ENCODE measurements around the gene PALM. TPM values are rescaled to one million over a fixed set of nuclear protein-coding genes. Genes with fewer than 3 reads are reported as not detected.
"Not testable (repeated sequence)": the region's sequence is repeated elsewhere in the genome, so short reads cannot be mapped to it uniquely, and the experiment has no call there.

The PALM gene
- total RNA-seq, 2 experiments from 2014 or later: 0.84 to 1.0 TPM

DNA sequence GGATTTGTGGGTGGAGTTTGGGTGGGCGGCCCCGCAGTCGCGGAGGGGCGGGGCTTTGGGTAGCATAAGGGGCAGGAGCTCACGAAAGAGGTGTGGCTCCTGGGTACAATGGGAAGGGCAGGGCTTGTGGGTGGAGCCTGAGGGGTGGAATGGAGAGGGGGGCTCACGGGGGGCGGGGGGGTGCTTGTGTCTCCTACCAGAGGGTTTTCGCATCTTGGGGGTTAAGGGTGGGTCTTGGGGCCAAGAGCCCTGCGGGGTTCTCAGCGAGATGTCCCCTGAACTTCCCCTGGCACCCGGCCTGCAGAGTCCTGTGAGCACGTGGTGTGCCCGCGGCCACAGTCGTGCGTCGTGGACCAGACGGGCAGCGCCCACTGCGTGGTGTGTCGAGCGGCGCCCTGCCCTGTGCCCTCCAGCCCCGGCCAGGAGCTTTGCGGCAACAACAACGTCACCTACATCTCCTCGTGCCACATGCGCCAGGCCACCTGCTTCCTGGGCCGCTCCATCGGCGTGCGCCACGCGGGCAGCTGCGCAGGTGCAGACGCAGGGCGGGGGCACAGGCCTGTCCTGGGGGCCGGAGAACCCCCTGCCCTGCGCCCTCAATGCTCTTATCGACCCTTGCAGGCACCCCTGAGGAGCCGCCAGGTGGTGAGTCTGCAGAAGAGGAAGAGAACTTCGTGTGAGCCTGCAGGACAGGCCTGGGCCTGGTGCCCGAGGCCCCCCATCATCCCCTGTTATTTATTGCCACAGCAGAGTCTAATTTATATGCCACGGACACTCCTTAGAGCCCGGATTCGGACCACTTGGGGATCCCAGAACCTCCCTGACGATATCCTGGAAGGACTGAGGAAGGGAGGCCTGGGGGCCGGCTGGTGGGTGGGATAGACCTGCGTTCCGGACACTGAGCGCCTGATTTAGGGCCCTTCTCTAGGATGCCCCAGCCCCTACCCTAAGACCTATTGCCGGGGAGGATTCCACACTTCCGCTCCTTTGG is 27.4 kb upstream of the PALM start:
- peak overlapping the region; percentile 94 for H3K4me3 Mint-ChIP-seq
- intact Hi-C loops (cut with micrococcal nuclease): loop anchor here (2.0 kb wide), 1 partner anchor 227 kb away; no protein-coding TSS in a partner anchor
- H3K36me3 Mint-ChIP-seq (ENCODE audit: low read depth): no peaks in the 10 kb centered on the region
- peaks cover 7% of the 10 kb centered on the region for H3K4me1 Mint-ChIP-seq (ENCODE audit: low read depth)
- no peaks in the 10 kb centered on the region for H3K27me3 Mint-ChIP-seq (ENCODE audit: low read depth)
- H3K27ac Mint-ChIP-seq: no peak overlapping the region
- no peaks in the 10 kb centered on the region for H3K9me3 Mint-ChIP-seq
- peak; percentile 94 for DNase-seq
- CTCF ChIA-PET: interaction anchor here (0.6 to 0.7 kb wide), 2 partner anchors 27 to 792 kb away, joined by 3 to 6 read pairs; no protein-coding TSS in a partner anchor

DNA sequence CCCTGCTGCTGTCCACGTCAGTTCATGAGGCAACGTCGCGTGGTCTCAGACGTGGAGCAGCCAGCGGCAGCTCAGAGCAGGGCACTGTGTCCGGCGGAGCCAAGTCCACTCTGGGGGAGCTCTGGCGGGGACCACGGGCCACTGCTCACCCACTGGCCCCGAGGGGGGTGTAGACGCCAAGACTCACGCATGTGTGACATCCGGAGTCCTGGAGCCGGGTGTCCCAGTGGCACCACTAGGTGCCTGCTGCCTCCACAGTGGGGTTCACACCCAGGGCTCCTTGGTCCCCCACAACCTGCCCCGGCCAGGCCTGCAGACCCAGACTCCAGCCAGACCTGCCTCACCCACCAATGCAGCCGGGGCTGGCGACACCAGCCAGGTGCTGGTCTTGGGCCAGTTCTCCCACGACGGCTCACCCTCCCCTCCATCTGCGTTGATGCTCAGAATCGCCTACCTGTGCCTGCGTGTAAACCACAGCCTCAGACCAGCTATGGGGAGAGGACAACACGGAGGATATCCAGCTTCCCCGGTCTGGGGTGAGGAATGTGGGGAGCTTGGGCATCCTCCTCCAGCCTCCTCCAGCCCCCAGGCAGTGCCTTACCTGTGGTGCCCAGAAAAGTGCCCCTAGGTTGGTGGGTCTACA is 25.9 kb upstream of the PALM start:
- H3K36me3 Mint-ChIP-seq (ENCODE audit: low read depth): no peaks in the 10 kb centered on the region
- no peak for DNase-seq
- CTCF ChIA-PET: interaction anchor here (2.1 kb wide), 1 partner anchor 54 kb away, joined by 4 read pairs; no protein-coding TSS in a partner anchor
- no peaks in the 10 kb centered on the region for H3K27me3 Mint-ChIP-seq (ENCODE audit: low read depth)
- no peaks in the 10 kb centered on the region for H3K9me3 Mint-ChIP-seq
- peaks cover 4% of the 10 kb centered on the region for H3K4me1 Mint-ChIP-seq (ENCODE audit: low read depth)
- intact Hi-C loops (cut with micrococcal nuclease): no loop called here
- no peak overlapping the region for H3K27ac Mint-ChIP-seq
- no peak overlapping the region for H3K4me3 Mint-ChIP-seq

DNA sequence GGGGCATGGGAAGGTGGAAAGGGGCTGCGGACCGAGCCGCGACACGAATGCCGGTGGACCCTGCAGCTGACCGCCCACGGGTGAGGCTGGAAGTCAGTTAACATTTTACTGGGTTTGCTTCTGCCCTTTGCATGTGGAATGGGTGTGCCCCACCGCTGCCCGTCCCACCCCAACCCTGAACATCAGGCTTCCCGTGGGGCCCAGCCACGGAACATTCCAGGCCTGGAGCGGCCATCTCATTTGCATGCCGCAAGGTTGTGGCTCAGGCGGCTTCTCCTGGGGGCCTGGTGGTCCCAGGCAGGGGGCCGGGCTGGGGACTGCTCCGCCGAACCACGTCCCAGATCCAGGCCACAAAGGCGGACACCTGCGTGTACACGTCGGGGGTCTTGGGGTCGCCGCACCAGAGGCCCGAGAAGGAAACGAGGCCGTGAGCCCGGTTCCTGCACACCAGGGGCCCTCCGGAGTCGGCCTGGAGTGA is 23.2 kb upstream of the PALM start:
- peaks cover 2% of the 10 kb centered on the region for H3K4me1 Mint-ChIP-seq (ENCODE audit: low read depth)
- intact Hi-C loops (cut with micrococcal nuclease): no loop called here
- H3K36me3 Mint-ChIP-seq (ENCODE audit: low read depth): no peaks in the 10 kb centered on the region
- no peaks in the 10 kb centered on the region for H3K9me3 Mint-ChIP-seq
- CTCF ChIA-PET: no interaction called here
- no peak for DNase-seq
- H3K4me3 Mint-ChIP-seq: no peak overlapping the region
- no peaks in the 10 kb centered on the region for H3K27me3 Mint-ChIP-seq (ENCODE audit: low read depth)
- H3K27ac Mint-ChIP-seq: no peak overlapping the region

DNA sequence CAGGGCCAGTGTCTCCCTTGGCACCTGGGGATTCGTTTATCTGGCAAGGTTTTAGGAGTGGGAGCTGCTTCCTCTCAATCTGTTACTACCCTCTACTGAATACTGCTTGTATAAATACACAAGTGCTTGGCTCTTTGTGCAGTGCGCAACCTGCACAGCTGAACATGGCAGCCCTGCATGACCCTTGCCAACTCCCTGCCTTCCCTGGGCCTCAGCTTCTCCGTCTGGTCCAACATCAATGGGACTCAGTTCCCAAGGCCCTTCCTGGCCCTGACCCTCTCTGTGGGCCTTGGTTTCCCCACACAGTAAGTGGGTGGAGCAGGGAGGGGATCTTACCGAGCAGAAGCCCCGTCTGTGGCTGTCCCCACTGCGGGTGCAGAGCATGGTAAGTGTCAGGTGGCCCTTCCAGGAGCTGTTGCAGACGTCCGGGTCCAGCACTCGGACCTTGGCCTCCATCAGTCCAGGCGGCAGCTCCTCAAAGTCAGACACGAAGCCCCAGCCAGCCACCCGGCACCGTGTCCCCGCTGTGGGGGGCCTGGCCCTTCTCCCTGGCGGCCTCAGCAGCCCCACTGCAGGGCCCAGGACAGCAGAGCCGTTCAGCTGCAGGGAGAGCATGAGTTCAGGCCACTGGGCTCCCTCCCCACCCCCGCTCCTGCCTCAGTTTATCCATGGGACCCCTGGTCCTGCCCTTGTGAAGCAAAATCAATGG is 22.0 kb upstream of the PALM start:
- intact Hi-C loops (cut with micrococcal nuclease): no loop called here
- no peaks in the 10 kb centered on the region for H3K4me1 Mint-ChIP-seq (ENCODE audit: low read depth)
- H3K4me3 Mint-ChIP-seq: no peak overlapping the region
- H3K27me3 Mint-ChIP-seq (ENCODE audit: low read depth): no peaks in the 10 kb centered on the region
- no peaks in the 10 kb centered on the region for H3K9me3 Mint-ChIP-seq
- no peaks in the 10 kb centered on the region for H3K36me3 Mint-ChIP-seq (ENCODE audit: low read depth)
- CTCF ChIA-PET: interaction anchor here (0.6 to 1.1 kb wide), 2 partner anchors 48 to 1204 kb away, joined by 3 to 4 read pairs; no protein-coding TSS in a partner anchor
- no peak for DNase-seq
- H3K27ac Mint-ChIP-seq: no peak overlapping the region

DNA sequence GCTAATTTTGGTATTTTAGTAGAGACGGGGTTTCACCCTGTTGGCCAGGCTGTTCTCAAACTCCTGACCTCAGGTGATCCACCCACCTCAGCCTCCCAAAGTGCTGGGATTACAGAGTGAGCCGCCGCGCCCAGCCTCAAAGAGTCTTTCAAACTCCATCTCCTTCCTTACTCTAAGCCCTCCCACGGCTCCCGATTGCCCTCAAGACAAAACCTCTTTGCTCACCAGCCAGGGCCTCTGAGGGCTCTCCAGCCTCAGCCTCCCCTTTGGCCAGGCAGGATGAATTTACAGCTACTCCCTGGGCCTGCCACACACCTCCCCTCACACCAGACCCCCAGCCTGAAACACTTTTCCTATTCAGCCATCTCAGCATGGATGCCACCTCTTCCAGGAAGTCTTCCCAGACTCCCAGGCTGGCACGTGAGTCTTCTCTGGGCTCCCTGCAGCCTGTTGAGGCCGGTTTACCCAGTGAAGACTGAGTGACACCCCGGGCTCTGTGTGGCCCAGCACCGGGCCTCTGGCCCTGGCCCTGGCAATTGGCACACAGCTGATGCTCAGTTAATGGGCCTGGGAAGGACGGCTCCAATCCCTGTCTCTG is 21.1 kb upstream of the PALM start:
- Mint-ChIP-seq H3K4me3 (no peak overlapping the region), H3K27ac (no peak overlapping the region), H3K27me3 (ENCODE audit: low read depth) (no peaks in the 10 kb centered on the region), H3K4me1 (ENCODE audit: low read depth) (no peaks in the 10 kb centered on the region), H3K9me3 (no peaks in the 10 kb centered on the region), H3K36me3 (ENCODE audit: low read depth) (no peaks in the 10 kb centered on the region)
- intact Hi-C loops (cut with micrococcal nuclease): no loop called here
- CTCF ChIA-PET: interaction anchor here (1.1 kb wide), 1 partner anchor 47 kb away, joined by 3 read pairs; no protein-coding TSS in a partner anchor
- no peak for DNase-seq

DNA sequence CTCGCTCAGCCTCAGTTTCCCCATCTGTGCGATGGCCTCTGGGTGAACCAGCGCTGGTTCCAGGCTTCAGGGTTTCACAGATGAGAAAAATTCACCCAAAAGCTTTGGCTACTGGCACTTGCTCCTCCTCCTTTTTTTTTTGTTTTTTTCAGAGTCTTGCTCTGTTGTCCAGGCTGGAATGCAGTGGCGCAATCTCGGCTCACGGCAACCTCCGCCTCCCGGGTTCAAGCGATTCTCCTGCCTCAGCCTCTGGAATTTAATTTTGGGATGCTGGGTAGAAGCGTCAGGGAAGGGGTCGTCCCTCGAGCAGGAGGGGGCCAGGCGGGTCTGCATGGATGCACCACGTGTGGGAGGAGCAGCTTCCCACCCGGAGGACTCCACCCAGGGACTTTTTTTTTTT is 20.5 kb upstream of the PALM start:
- no peaks in the 10 kb centered on the region for H3K4me1 Mint-ChIP-seq (ENCODE audit: low read depth)
- intact Hi-C loops (cut with micrococcal nuclease): no loop called here
- no peaks in the 10 kb centered on the region for H3K27me3 Mint-ChIP-seq (ENCODE audit: low read depth)
- H3K4me3 Mint-ChIP-seq: no peak overlapping the region
- H3K27ac Mint-ChIP-seq: no peak overlapping the region
- no peak for DNase-seq
- CTCF ChIA-PET: no interaction called here
- no peaks in the 10 kb centered on the region for H3K9me3 Mint-ChIP-seq
- no peaks in the 10 kb centered on the region for H3K36me3 Mint-ChIP-seq (ENCODE audit: low read depth)

DNA sequence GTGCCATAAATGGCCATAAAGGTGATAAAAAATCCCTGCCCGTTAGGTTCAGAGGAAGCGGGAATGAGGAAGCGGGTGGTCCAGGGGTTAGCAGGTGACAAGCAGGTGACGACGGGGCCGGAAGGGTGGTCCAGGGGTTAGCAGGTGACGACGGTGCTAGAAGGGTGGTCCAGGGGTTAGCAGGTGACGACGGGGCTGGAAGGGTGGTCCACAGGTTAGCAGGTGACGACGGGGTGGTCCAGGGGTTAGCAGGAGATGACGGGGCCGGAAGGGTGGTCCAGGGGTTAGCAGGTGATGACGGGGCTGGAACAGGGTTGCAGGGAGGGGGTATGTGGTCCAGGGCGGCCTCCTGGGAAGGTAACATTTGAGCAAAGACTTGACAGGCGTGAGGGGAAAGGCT is 19.7 kb upstream of the PALM start:
- Mint-ChIP-seq H3K4me1 (ENCODE audit: low read depth) (no peaks in the 10 kb centered on the region), H3K36me3 (ENCODE audit: low read depth) (no peaks in the 10 kb centered on the region), H3K9me3 (no peaks in the 10 kb centered on the region), H3K4me3 (no peak overlapping the region), H3K27me3 (ENCODE audit: low read depth) (no peaks in the 10 kb centered on the region), H3K27ac (no peak overlapping the region)
- CTCF ChIA-PET: no interaction called here
- no peak for DNase-seq
- intact Hi-C loops (cut with micrococcal nuclease): no loop called here

DNA sequence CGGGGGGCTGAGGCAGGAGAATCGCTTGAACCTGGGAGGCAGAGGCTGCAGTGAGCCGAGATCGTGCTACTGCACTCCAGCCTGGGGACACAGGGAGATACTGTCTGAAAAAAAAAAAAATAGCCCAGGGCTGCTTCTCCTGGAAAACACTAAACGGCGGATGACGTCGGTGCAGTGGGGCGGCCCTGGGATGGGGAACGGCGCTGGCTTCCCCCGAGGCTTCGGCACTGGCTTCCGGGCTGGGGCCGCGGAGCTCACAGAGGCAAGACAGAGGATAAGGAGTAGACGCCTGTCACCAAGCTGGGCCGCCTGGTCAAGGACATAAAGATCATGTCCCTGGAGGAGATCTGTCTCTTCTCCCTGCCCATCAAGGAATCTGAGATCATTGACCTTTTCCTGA is 18.5 kb upstream of the PALM start:
- H3K27me3 Mint-ChIP-seq (ENCODE audit: low read depth): peaks cover 6% of the 10 kb centered on the region
- no peaks in the 10 kb centered on the region for H3K36me3 Mint-ChIP-seq (ENCODE audit: low read depth)
- CTCF ChIA-PET: interaction anchor here (0.6 kb wide), 2 partner anchors 94 to 112 kb away, joined by 3 read pairs; no protein-coding TSS in a partner anchor
- H3K27ac Mint-ChIP-seq: no peak overlapping the region
- intact Hi-C loops (cut with micrococcal nuclease): no loop called here
- H3K4me1 Mint-ChIP-seq (ENCODE audit: low read depth): no peaks in the 10 kb centered on the region
- H3K9me3 Mint-ChIP-seq: no peaks in the 10 kb centered on the region
- H3K4me3 Mint-ChIP-seq: no peak overlapping the region
- no peak for DNase-seq

DNA sequence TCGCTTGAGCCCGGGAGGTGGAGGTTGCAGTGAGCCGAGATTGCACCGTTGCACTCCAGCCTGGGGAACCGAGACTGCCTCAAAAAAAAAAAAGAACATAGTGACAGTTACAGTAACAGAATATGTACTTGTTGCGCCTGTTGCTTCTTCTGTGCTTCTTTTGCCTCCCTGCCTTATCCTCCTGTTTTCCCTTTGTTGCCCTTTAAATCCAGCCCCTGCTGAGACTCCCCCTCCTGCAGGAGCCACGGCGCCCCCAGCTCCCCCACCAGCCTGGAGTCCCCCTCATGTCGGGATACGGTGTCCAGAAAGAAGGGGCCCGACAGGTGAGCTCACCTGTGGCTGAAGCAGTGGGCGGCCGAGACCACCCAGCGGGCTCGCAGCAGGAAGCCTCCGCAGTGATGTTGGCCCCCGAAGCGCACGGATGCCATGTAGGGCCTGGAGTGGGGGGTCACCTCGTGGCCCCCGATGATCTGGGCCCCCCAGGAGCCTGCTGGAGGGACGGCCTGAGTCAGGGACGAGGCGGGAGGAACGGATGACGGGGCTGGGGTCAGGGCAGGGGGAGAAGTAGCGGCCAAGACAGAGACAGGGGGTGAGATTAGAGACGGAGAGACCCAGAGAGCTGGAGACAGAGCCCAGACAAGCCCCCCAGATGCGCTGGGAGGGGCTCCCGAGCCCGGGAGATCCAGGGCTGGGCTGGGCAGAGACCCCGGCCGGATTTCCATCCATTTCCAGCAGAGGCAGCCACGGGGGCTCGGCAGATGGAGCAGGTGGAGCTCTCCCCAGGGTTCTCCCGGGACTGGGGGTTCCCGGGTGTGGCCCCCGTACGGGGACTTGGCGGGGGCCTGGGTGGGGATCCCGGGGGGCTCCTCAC is 14.0 kb upstream of the PALM start:
- no peak for DNase-seq
- H3K27me3 Mint-ChIP-seq (ENCODE audit: low read depth): peaks cover 20% of the 10 kb centered on the region
- H3K4me1 Mint-ChIP-seq (ENCODE audit: low read depth): no peaks in the 10 kb centered on the region
- no peak overlapping the region for H3K27ac Mint-ChIP-seq
- CTCF ChIA-PET: no interaction called here
- H3K9me3 Mint-ChIP-seq: no peaks in the 10 kb centered on the region
- intact Hi-C loops (cut with micrococcal nuclease): no loop called here
- H3K36me3 Mint-ChIP-seq (ENCODE audit: low read depth): no peaks in the 10 kb centered on the region
- no peak overlapping the region for H3K4me3 Mint-ChIP-seq

DNA sequence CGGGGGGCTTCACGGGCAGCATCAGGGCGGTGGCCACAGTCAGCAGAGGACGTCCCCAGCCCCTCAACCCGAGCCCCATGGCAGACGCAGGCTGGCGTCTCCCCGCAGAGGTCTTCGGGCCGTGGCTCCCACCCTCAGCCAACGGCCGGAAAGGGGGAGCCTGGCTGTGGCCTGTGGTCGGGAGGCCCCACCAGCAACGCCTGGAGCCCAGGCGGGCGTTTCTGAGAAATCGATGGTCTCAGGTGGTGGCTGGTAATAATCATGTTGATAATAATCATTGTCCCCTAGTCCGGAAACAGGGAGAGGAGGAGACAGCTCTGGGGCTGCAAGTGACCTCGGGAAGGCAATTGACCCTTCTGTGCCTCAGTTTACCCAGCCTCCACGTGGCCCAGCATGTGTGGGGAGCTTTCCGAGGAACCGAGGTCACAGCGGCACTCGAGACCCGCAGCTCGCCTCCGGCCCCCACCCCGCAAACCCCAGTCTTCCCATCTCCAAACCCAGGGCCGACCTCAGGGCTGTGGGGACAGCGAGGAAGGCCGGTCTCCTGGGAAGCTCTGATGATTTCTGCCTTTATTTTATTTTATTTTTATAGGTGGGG is 13.3 kb upstream of the PALM start, which contains the start of gene PRSS57:
PRSS57 (minus strand) TSS at position 101 of the 598 bp plus-strand sequence; CDS start at position 79, 22 bp downstream.
- no peak within 1 kb of the TSS for H3K27ac Mint-ChIP-seq
- CTCF ChIA-PET: no interaction called here
- H3K4me3 Mint-ChIP-seq: no peak within 1 kb of the TSS
- peaks cover 20% of the 10 kb centered on the region for H3K27me3 Mint-ChIP-seq (ENCODE audit: low read depth)
- intact Hi-C loops (cut with micrococcal nuclease): no loop called here
- H3K36me3 Mint-ChIP-seq (ENCODE audit: low read depth): no peaks in the 10 kb centered on the region
- H3K9me3 Mint-ChIP-seq: no peaks in the 10 kb centered on the region
- H3K4me1 Mint-ChIP-seq (ENCODE audit: low read depth): no peaks in the 10 kb centered on the region
- DNase-seq: no peak

DNA sequence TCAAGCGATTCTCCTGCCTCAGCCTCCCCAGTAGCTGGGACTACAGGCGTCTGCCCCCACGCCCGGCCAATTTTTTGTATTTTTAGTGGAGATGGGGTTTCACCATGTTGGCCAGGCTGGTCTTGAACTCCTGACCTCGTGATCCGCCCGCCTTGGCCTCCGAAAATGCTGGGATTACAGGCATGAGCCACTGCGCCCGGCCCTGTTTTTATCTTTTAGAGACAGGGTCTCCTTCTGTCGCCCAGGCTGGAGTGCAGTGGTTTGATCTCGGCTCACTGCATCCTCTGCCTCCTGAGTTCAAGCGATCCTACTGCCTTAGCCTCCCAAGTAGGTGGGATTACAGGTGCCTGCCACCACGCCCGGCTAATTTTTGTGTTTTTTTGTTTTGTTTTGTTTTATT is 10.2 kb upstream of the PALM start:
- H3K27ac Mint-ChIP-seq; DNase-seq; H3K36me3 Mint-ChIP-seq (ENCODE audit: low read depth); H3K4me3 Mint-ChIP-seq; intact Hi-C loops (cut with micrococcal nuclease); H3K9me3 Mint-ChIP-seq; H3K4me1 Mint-ChIP-seq (ENCODE audit: low read depth): not testable (repeated sequence)
- H3K27me3 Mint-ChIP-seq (ENCODE audit: low read depth): peaks cover 28% of the 10 kb centered on the region
- CTCF ChIA-PET: interaction anchor here (0.7 to 1.6 kb wide), 2 partner anchors 42 to 382 kb away, joined by 3 read pairs; no protein-coding TSS in a partner anchor

Data from activated naive CD4-positive, alpha-beta T cell treated with anti-CD3 and anti-CD28 coated beads for 36 hours (primary cell).